PC-3 (cell line): Measurements from ENCODE around the gene ZNF366. TPM values are rescaled to one million over a fixed set of nuclear protein-coding genes. Genes with fewer than 3 reads are reported as not detected.

Experiments
- ATAC-seq: fragments of 200-7000 bp; cut with Tn5 transposase; 2 replicates; pipeline ENCODE4 v1.9.1; 2020; ENCODE audit warnings: mild to moderate bottlenecking, moderate library complexity
- BruUV-seq: library from RNA; stranded (reverse); fragments of 400-500 nt; replicated peaks from 2 replicates; lab custom pipeline; 2021; lab: Mats Ljungman, UMichigan
- CTCF ChIA-PET: fragments of 300-600 bp; sonication (Branson Sonifier 250); formaldehyde crosslinking; loops from one replicate; lab custom pipeline; 2022; ENCODE audit warnings: antibody characterized with exemption; lab: Charles Lee
- POLR2A ChIA-PET: fragments of 300-600 bp; sonication (Branson Sonifier 250); formaldehyde crosslinking; loops from one replicate; lab custom pipeline; 2022; ENCODE audit warnings: antibody characterized with exemption; ENCODE audit not compliant: unreplicated experiment; lab: Charles Lee
- DNase-seq: peaks from one replicate; pipeline ENCODE4 v3.0.0-alpha.2; 2015
- H2AFZ ChIP-seq: fragments of 300-600 bp; sonication (generic); 2 replicates; pipeline ENCODE4 v1.6.0; 2016; ENCODE audit warnings: antibody characterized with exemption, low read length
- H3F3A ChIP-seq: fragments of 300-600 bp; sonication (generic); one replicate; pipeline ENCODE4 v1.6.0; 2017; ENCODE audit warnings: antibody characterized with exemption, low read length, control low read depth, mild to moderate bottlenecking; ENCODE audit not compliant: unreplicated experiment
- H3K27ac ChIP-seq: fragments of 300-600 bp; sonication (generic); 2 replicates; pipeline ENCODE4 v1.5.1; 2016; ENCODE audit warnings: mild to moderate bottlenecking, low read length
- H3K27me3 ChIP-seq: fragments of 300-600 bp; sonication (generic); 2 replicates; pipeline ENCODE4 v1.6.1; 2016; ENCODE audit warnings: low read length, mixed read lengths
- H3K36me3 ChIP-seq: fragments of 300-600 bp; sonication (generic); 2 replicates; pipeline ENCODE4 v1.6.1; 2016; ENCODE audit warnings: low read depth, mixed run types, low read length, mixed read lengths
- H3K4me1 ChIP-seq: fragments of 300-600 bp; sonication (generic); 2 replicates; pipeline ENCODE4 v1.5.1; 2016; ENCODE audit warnings: low read length; ENCODE audit not compliant: insufficient read depth
- H3K4me2 ChIP-seq: fragments of 300-600 bp; sonication (generic); 2 replicates; pipeline ENCODE4 v1.6.0; 2016; ENCODE audit warnings: low read length
- H3K4me3 ChIP-seq: fragments of 300-600 bp; sonication (generic); 2 replicates; pipeline ENCODE4 v1.5.1; 2016; ENCODE audit warnings: mild to moderate bottlenecking, low read length, mixed read lengths
- H3K79me2 ChIP-seq: fragments of 300-600 bp; sonication (generic); 2 replicates; pipeline ENCODE4 v1.6.1; 2017; ENCODE audit warnings: low read length, mixed read lengths
- H3K9ac ChIP-seq: fragments of 300-600 bp; sonication (generic); 2 replicates; pipeline ENCODE4 v1.6.0; 2016; ENCODE audit warnings: mild to moderate bottlenecking, low read length
- H3K9me2 ChIP-seq: fragments of 300-600 bp; sonication (generic); replicated peaks from 2 replicates; pipeline ENCODE4 v1.6.1; 2016; ENCODE audit warnings: mixed run types, low read length, mixed read lengths
- H3K9me3 ChIP-seq: fragments of 300-600 bp; sonication (generic); 2 replicates; pipeline ENCODE4 v1.6.1; 2016; ENCODE audit warnings: low read length, mixed read lengths
- H4K20me1 ChIP-seq: fragments of 300-600 bp; sonication (generic); 2 replicates; pipeline ENCODE4 v1.6.1; 2016; ENCODE audit warnings: low read length, mixed read lengths
- EZH2 ChIP-seq: fragments of 300-600 bp; sonication (generic); IDR thresholded peaks from one replicate; pipeline ENCODE4 v1.6.1; 2017; ENCODE audit warnings: antibody characterized with exemption, mild to moderate bottlenecking, low read length; ENCODE audit not compliant: unreplicated experiment
- EZH2phosphoT487 ChIP-seq: fragments of 300-600 bp; sonication (generic); IDR thresholded peaks from 2 replicates; pipeline ENCODE4 v1.6.1; 2018; ENCODE audit warnings: mild to moderate bottlenecking, antibody characterized with exemption, low read length, borderline replicate concordance
- intact Hi-C: fragments of 100-400 bp; cut with micrococcal nuclease; formaldehyde crosslinking; loops from 2 replicates; pipeline ENCODE4 v1.9.0; 2023
- total RNA-seq: library from RNA; depleted of rRNA; stranded (reverse); fragments of >200 nt; gene quantifications from 2 replicates; pipeline ENCODE4 v1.2.3, GENCODE V29; 2014
- TF ChIP-seq, protein P1 (sequence below): fragments of 300-600 bp; sonication (generic); conservative IDR thresholded peaks from 2 replicates; pipeline ENCODE4 v1.5.1; 2017; ENCODE audit warnings: antibody characterized with exemption, low read depth, mild to moderate bottlenecking, low read length

ZNF366 gene
- total RNA-seq, 1 experiment from 2014 or later: not detected

DNA sequence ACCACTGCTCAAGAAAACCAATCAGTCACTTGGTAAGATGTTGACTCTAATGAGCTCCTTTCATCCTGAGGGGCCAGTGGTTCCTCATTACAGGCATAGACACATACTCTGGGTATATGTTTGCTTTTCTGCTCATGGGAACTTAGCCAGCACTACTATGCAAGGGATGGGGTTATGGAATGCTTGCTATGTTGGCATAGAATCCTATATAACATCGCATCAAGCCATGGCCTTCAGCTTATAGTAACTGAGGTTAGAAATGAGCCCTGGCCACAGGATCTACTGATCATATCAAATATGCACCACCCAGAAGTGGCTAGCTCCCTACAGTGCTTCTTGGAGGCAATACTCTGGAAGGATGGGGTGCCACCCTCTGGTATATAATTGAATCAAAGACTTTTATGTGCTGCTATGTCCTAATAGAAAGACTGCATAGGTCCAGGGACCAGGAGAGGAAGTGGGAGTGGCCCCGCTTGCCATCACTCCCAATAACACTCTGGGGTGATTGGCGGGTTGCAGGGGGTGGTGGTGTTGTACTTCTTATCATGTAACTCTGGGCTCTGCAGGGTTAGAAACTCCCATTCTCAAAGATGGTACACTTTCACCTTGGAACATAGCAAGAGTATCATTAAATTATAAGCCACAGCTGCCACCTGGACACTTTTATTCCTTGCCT lies 70.3 kb downstream of the ZNF366 start:
- ChIA-PET CTCF (no interaction called here), POLR2A (interaction anchor here (0.5 kb wide), 1 partner anchor 28 kb away, joined by 3 read pairs; no protein-coding TSS in a partner anchor)
- DNase-seq (peak; percentile 40), ATAC-seq (no peak)
- Histone ChIP-seq H3K79me2 (no peaks in the 10 kb centered on the region), H3F3A (no peaks in the 10 kb centered on the region), H3K9ac (no peak overlapping the region), H3K9me2 (no peaks in the 10 kb centered on the region), H3K27ac (no peak overlapping the region), H3K4me3 (no peak overlapping the region), H2AFZ (no peak overlapping the region), H3K27me3 (no peaks in the 10 kb centered on the region), H3K4me1 (peaks cover 16% of the 10 kb centered on the region), H3K4me2 (no peak overlapping the region), H4K20me1 (no peaks in the 10 kb centered on the region), H3K36me3 (no peaks in the 10 kb centered on the region), H3K9me3 (no peaks in the 10 kb centered on the region)
- TF ChIP-seq EZH2phosphoT487 (no peak), EZH2 (no peak)
- TF ChIP-seq, protein P1, sequence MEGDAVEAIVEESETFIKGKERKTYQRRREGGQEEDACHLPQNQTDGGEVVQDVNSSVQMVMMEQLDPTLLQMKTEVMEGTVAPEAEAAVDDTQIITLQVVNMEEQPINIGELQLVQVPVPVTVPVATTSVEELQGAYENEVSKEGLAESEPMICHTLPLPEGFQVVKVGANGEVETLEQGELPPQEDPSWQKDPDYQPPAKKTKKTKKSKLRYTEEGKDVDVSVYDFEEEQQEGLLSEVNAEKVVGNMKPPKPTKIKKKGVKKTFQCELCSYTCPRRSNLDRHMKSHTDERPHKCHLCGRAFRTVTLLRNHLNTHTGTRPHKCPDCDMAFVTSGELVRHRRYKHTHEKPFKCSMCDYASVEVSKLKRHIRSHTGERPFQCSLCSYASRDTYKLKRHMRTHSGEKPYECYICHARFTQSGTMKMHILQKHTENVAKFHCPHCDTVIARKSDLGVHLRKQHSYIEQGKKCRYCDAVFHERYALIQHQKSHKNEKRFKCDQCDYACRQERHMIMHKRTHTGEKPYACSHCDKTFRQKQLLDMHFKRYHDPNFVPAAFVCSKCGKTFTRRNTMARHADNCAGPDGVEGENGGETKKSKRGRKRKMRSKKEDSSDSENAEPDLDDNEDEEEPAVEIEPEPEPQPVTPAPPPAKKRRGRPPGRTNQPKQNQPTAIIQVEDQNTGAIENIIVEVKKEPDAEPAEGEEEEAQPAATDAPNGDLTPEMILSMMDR: no peak
- intact Hi-C loops: no loop called here
- no TSS peak for BruUV-seq

GRCh38 chr5:72434781-72435437 lies 72.3 kb downstream of the ZNF366 start:
- POLR2A ChIA-PET: no interaction called here
- TF ChIP-seq EZH2phosphoT487 (no peak), EZH2 (no peak)
- TF ChIP-seq, protein P1: no peak
- Histone ChIP-seq H3K27me3 (no peaks in the 10 kb centered on the region), H4K20me1 (no peaks in the 10 kb centered on the region), H3F3A (no peaks in the 10 kb centered on the region), H3K9ac (no peak overlapping the region), H3K4me3 (no peak overlapping the region), H3K9me3 (no peaks in the 10 kb centered on the region), H3K79me2 (no peaks in the 10 kb centered on the region), H3K27ac (no peak overlapping the region), H3K4me1 (peaks cover 5% of the 10 kb centered on the region), H3K4me2 (no peak overlapping the region), H3K9me2 (no peaks in the 10 kb centered on the region), H2AFZ (no peak overlapping the region), H3K36me3 (no peaks in the 10 kb centered on the region)
- ATAC-seq (no peak), DNase-seq (no peak)
- no TSS peak for BruUV-seq
- intact Hi-C loops: no loop called here
- CTCF ChIA-PET: no interaction called here
